ENCODE data around the gene INTS7. TPM values are rescaled to one million over a fixed set of nuclear protein-coding genes. Genes with fewer than 3 reads are reported as not detected.

INTS7 gene
- total RNA-seq, 2 experiments from 2014 or later, result 2.9 to 3.2 TPM

- Mint-ChIP-seq H3K4me1 (ENCODE audit: low read depth) (peaks cover 27% of the 10 kb centered on the region), H3K27me3 (no peaks in the 10 kb centered on the region), H3K9me3 (no peaks in the 10 kb centered on the region), H3K36me3 (ENCODE audit: low read depth) (peaks cover 2% of the 10 kb centered on the region), H3K4me3 (peak overlapping the region; percentile 63), H3K27ac (no peak overlapping the region)
- no peak for TF ChIP-seq CTCF (IDR thresholded peaks at IDR 0.05)
- DNase-seq (peak in 2 of 14 experiments; percentile 12 to 31), ATAC-seq (ENCODE audit: poor library complexity) (no peak)
- Histone ChIP-seq H3K4me3 (ENCODE audit: low read length) (peak overlapping the region; percentile 39), H3K4me1 (ENCODE audit: insufficient read depth, low read length) (peaks cover 5% of the 10 kb centered on the region), H3K27me3 (ENCODE audit: control insufficient read depth in 1 of 2, insufficient read depth in 2 of 2, low read length in 2 of 2) (no peaks in the 10 kb centered on the region), H3K9me3 (ENCODE audit: control insufficient read depth in 1 of 2, insufficient read depth in 1 of 2, low read length in 2 of 2) (no peaks in the 10 kb centered on the region), H3K36me3 (ENCODE audit: insufficient read depth, low read length) (no peaks in the 10 kb centered on the region), H3K27ac (ENCODE audit: low read depth in 1 of 2, low read length in 2 of 2) (no peak overlapping the region)
- ChIA-PET CTCF (interaction anchor here (1.1 to 1.7 kb wide), 2 partner anchors 10 to 30 kb away, joined by 3 to 5 read pairs; no protein-coding TSS in a partner anchor), POLR2A (interaction anchor here (0.8 kb wide), 1 partner anchor 253 kb away, joined by 3 read pairs; no protein-coding TSS in a partner anchor)
- intact Hi-C loops (cut with DNase I, micrococcal nuclease), result no loop called here
Measured at GRCh38 chr1:212040629-212041412, 5.5 kb upstream of the INTS7 start.

GRCh38 chr1:212039622-212040021 lies 4.3 kb upstream of the INTS7 start:
- Histone ChIP-seq H3K4me3 (ENCODE audit: low read length) (no peak overlapping the region), H3K9me3 (ENCODE audit: control insufficient read depth in 1 of 2, insufficient read depth in 1 of 2, low read length in 2 of 2) (no peaks in the 10 kb centered on the region), H3K36me3 (ENCODE audit: insufficient read depth, low read length) (no peaks in the 10 kb centered on the region), H3K27me3 (ENCODE audit: control insufficient read depth in 1 of 2, insufficient read depth in 2 of 2, low read length in 2 of 2) (no peaks in the 10 kb centered on the region), H3K27ac (ENCODE audit: low read depth in 1 of 2, low read length in 2 of 2) (no peak overlapping the region), H3K4me1 (ENCODE audit: insufficient read depth, low read length) (peaks cover 11% of the 10 kb centered on the region)
- ATAC-seq (ENCODE audit: poor library complexity) (no peak), DNase-seq (no peak)
- H3K4me1 Mint-ChIP-seq (ENCODE audit: low read depth), result peaks cover 39% of the 10 kb centered on the region
- POLR2A ChIA-PET, result interaction anchor here (0.5 to 0.8 kb wide), 2 partner anchors 12 to 255 kb away, joined by 3 to 5 read pairs; no protein-coding TSS in a partner anchor
- intact Hi-C loops (cut with DNase I, micrococcal nuclease), result loop anchor here in 1 of 2 experiments (5.0 kb wide), 4 partner anchors 248 to 978 kb away; partner anchors contain the start of genes ANGEL2 and PPP2R5A
- H3K9me3 Mint-ChIP-seq, result no peaks in the 10 kb centered on the region
- no peak for TF ChIP-seq CTCF (IDR thresholded peaks at IDR 0.05)
- H3K36me3 Mint-ChIP-seq (ENCODE audit: low read depth), result peaks cover 14% of the 10 kb centered on the region
- H3K4me3 Mint-ChIP-seq, result no peak overlapping the region
- H3K27ac Mint-ChIP-seq, result no peak overlapping the region
- H3K27me3 Mint-ChIP-seq, result no peaks in the 10 kb centered on the region
- CTCF ChIA-PET, result interaction anchor here (1.1 to 1.7 kb wide), 4 partner anchors 8 to 437 kb away, joined by 3 to 5 read pairs (median 4); no protein-coding TSS in a partner anchor

GRCh38 chr1:212037900-212038299 lies 2.5 kb upstream of the INTS7 start:
- peak in 3 of 14 experiments; percentile 14 to 25 (median 16) for DNase-seq
- Mint-ChIP-seq H3K27ac (no peak overlapping the region), H3K4me1 (ENCODE audit: low read depth) (peaks cover 51% of the 10 kb centered on the region)

More at GRCh38 chr1:212037900-212038299, 2.5 kb upstream of the INTS7 start:
- Mint-ChIP-seq H3K27me3 (no peaks in the 10 kb centered on the region), H3K4me3 (peak overlapping the region; percentile 42), H3K36me3 (ENCODE audit: low read depth) (peaks cover 16% of the 10 kb centered on the region), H3K9me3 (no peaks in the 10 kb centered on the region)
- CTCF ChIA-PET, result no interaction called here
- ATAC-seq (ENCODE audit: poor library complexity), result no peak
- no peaks in the 10 kb centered on the region for H3K9me3 ChIP-seq (ENCODE audit: control insufficient read depth in 1 of 2, insufficient read depth in 1 of 2, low read length in 2 of 2)
- TF ChIP-seq CTCF (IDR thresholded peaks at IDR 0.05), result no peak
- H3K27ac ChIP-seq (ENCODE audit: low read depth in 1 of 2, low read length in 2 of 2), result no peak overlapping the region
- intact Hi-C loops (cut with DNase I, micrococcal nuclease), result loop anchor here in 1 of 2 experiments (5.0 kb wide), 4 partner anchors 249 to 979 kb away; partner anchors contain the start of genes ANGEL2 and PPP2R5A
- H3K27me3 ChIP-seq (ENCODE audit: control insufficient read depth in 1 of 2, insufficient read depth in 2 of 2, low read length in 2 of 2), result no peaks in the 10 kb centered on the region
- POLR2A ChIA-PET, result no interaction called here
- no peak overlapping the region for H3K4me3 ChIP-seq (ENCODE audit: low read length)
- H3K36me3 ChIP-seq (ENCODE audit: insufficient read depth, low read length), result no peaks in the 10 kb centered on the region
- H3K4me1 ChIP-seq (ENCODE audit: insufficient read depth, low read length), result peaks cover 16% of the 10 kb centered on the region

All from CD4-positive, alpha-beta T cell (primary cell).